ENCODE measurements around the gene SOX13. TPM values are rescaled to one million over a fixed set of nuclear protein-coding genes. Genes with fewer than 3 reads are reported as not detected.

The SOX13 gene
- total RNA-seq, 4 donors from 2014 or later = 13.3 to 25.6 (median 21.7) TPM

GRCh38 chr1:204146965-204147364 lies 74.0 kb downstream of the SOX13 start:
- Histone ChIP-seq H3K27me3 (peaks cover 0 to 22% (median 7%) of the 10 kb centered on the region in 4 donors), H3K9me3 (no peaks in the 10 kb centered on the region), H3K4me1 (peaks cover 0 to 24% (median 18%) of the 10 kb centered on the region in 4 donors), H3K27ac (replicated peaks in 1 of 4) (no peak overlapping the region), H3K4me3 (no peak overlapping the region), H3K36me3 (peaks cover 0 to 4% (median 0%) of the 10 kb centered on the region in 4 donors)
- intact Hi-C loops (cut with DNase I) = no loop called here
- no peak for DNase-seq (ENCODE audit: extremely low spot score)
- TF ChIP-seq CTCF (IDR thresholded peaks at IDR 0.05) = no peak
- TF ChIP-seq POLR2AphosphoS5 (IDR thresholded peaks at IDR 0.05) = no peak
- no peak for TF ChIP-seq POLR2A (IDR thresholded peaks at IDR 0.05; ENCODE audit: low read depth)
- TF ChIP-seq EP300 (IDR thresholded peaks at IDR 0.05) = no peak
- WGBS = 90% methylated on average over 5 of the region's 7 CpGs

GRCh38 chr1:204147406-204148383 lies 74.8 kb downstream of the SOX13 start:
- no peak for DNase-seq (ENCODE audit: extremely low spot score)
- intact Hi-C loops (cut with DNase I) = no loop called here
- Histone ChIP-seq H3K27ac (replicated peaks in 1 of 4) (no peak overlapping the region), H3K4me1 (peaks cover 7 to 32% (median 25%) of the 10 kb centered on the region in 4 donors), H3K4me3 (no peak overlapping the region), H3K36me3 (peaks cover 0 to 4% (median 0%) of the 10 kb centered on the region in 4 donors), H3K9me3 (no peaks in the 10 kb centered on the region), H3K27me3 (peaks cover 0 to 30% (median 9%) of the 10 kb centered on the region in 4 donors)
- TF ChIP-seq POLR2A (IDR thresholded peaks at IDR 0.05; ENCODE audit: low read depth) (no peak), CTCF (IDR thresholded peaks at IDR 0.05) (no peak), EP300 (IDR thresholded peaks at IDR 0.05) (no peak), POLR2AphosphoS5 (IDR thresholded peaks at IDR 0.05) (no peak)
- 90% methylated on average over 13 of the region's 13 CpGs for WGBS

- Histone ChIP-seq H3K27ac (replicated peaks in 1 of 4) (no peak overlapping the region), H3K36me3 (peaks cover 0 to 4% (median 0%) of the 10 kb centered on the region in 4 donors), H3K9me3 (no peaks in the 10 kb centered on the region), H3K4me1 (peaks cover 7 to 33% (median 28%) of the 10 kb centered on the region in 4 donors), H3K27me3 (peaks cover 0 to 35% (median 15%) of the 10 kb centered on the region in 4 donors), H3K4me3 (no peak overlapping the region)
- 86% methylated on average over 2 of the region's 2 CpGs for WGBS
- no peak for DNase-seq (ENCODE audit: extremely low spot score)
- intact Hi-C loops (cut with DNase I) = no loop called here
- TF ChIP-seq POLR2A (IDR thresholded peaks at IDR 0.05; ENCODE audit: low read depth) (no peak), POLR2AphosphoS5 (IDR thresholded peaks at IDR 0.05) (no peak), CTCF (IDR thresholded peaks at IDR 0.05) (no peak), EP300 (IDR thresholded peaks at IDR 0.05) (no peak)
Measured at GRCh38 chr1:204149107-204149506, 76.2 kb downstream of the SOX13 start.

GRCh38 chr1:204149635-204150565 lies 77.0 kb downstream of the SOX13 start:
- 85% methylated on average over 15 of the region's 16 CpGs for WGBS
- Histone ChIP-seq H3K36me3 (peaks cover 0 to 4% (median 0%) of the 10 kb centered on the region in 4 donors), H3K4me1 (peaks cover 7 to 33% (median 28%) of the 10 kb centered on the region in 4 donors), H3K9me3 (no peaks in the 10 kb centered on the region), H3K27me3 (peaks cover 0 to 43% (median 15%) of the 10 kb centered on the region in 4 donors), H3K4me3 (peak overlapping the region in 2 of 4 donors; percentile 69 to 70), H3K27ac (replicated peaks in 1 of 4) (peak overlapping the region; percentile 64 to 84 (median 75))
- DNase-seq (ENCODE audit: extremely low spot score) = no peak
- intact Hi-C loops (cut with DNase I) = no loop called here
- peak in 1 of 2 donors; percentile 49 for TF ChIP-seq POLR2AphosphoS5 (IDR thresholded peaks at IDR 0.05)
- no peak for TF ChIP-seq POLR2A (IDR thresholded peaks at IDR 0.05; ENCODE audit: low read depth)

Data from esophagus muscularis mucosa (tissue), 4 donors.